ENCODE data around the gene EDEM1. TPM values are rescaled to one million over a fixed set of nuclear protein-coding genes. Genes with fewer than 3 reads are reported as not detected.

EDEM1 gene
- polyA plus RNA-seq, 1 donor from 2014 or later, result 13.6 TPM

GRCh38 chr3:5212628-5213573 lies 25.4 kb downstream of the EDEM1 start:
- Histone ChIP-seq H3K4me2 (ENCODE audit: low read length) (no peak overlapping the region), H3K27ac (ENCODE audit: low read length) (no peak overlapping the region), H2AFZ (ENCODE audit: low read depth, low read length) (no peak overlapping the region), H3K9me3 (ENCODE audit: low read length) (no peaks in the 10 kb centered on the region), H3K4me3 (ENCODE audit: low read length) (no peak overlapping the region), H3K27me3 (ENCODE audit: insufficient read depth, low read depth, low read length) (no peaks in the 10 kb centered on the region), H3F3A (ENCODE audit: insufficient read depth, low read length, poor library complexity, severe bottlenecking) (no peaks in the 10 kb centered on the region), H3K9me2 (ENCODE audit: insufficient read depth, low read length) (no peaks in the 10 kb centered on the region), H3K79me2 (replicated peaks; ENCODE audit: insufficient read depth, low read length) (no peaks in the 10 kb centered on the region), H3K9ac (ENCODE audit: low read length) (no peak overlapping the region), H3K36me3 (ENCODE audit: insufficient read depth, low read length) (peaks cover 7% of the 10 kb centered on the region), H4K20me1 (ENCODE audit: insufficient read depth) (no peaks in the 10 kb centered on the region)
- TF ChIP-seq SMC3 (conservative IDR thresholded peaks at IDR 0.05; ENCODE audit: poor library complexity), result no peak
- no peak for TF ChIP-seq RAD21 (conservative IDR thresholded peaks at IDR 0.05)
- no peak for TF ChIP-seq POLR2AphosphoS5 (IDR thresholded peaks at IDR 0.05)
- TF ChIP-seq CTCF (IDR thresholded peaks at IDR 0.05; ENCODE audit: poor library complexity, severe bottlenecking), result no peak
- no peak for TF ChIP-seq TAF1 (IDR thresholded peaks at IDR 0.05; ENCODE audit: low read depth)
- no peak for TF ChIP-seq EP300 (conservative IDR thresholded peaks at IDR 0.05; ENCODE audit: poor library complexity, severe bottlenecking)
- TF ChIP-seq MXI1 (conservative IDR thresholded peaks at IDR 0.05; ENCODE audit: poor library complexity, severe bottlenecking), result no peak
- no peak for TF ChIP-seq REST (IDR thresholded peaks at IDR 0.05; ENCODE audit: borderline replicate concordance)
- TF ChIP-seq EZH2 (IDR thresholded peaks at IDR 0.05; ENCODE audit: borderline replicate concordance, insufficient read depth, low read length, poor library complexity, severe bottlenecking), result no peak

- Histone ChIP-seq H3K36me3 (ENCODE audit: insufficient read depth, low read length) (peaks cover 7% of the 10 kb centered on the region), H3K4me2 (ENCODE audit: low read length) (no peak overlapping the region), H3K4me3 (ENCODE audit: low read length) (no peak overlapping the region)
Measured at GRCh38 chr3:5213574-5213966, 26.1 kb downstream of the EDEM1 start.

More at GRCh38 chr3:5213574-5213966, 26.1 kb downstream of the EDEM1 start:
- no peaks in the 10 kb centered on the region for H4K20me1 ChIP-seq (ENCODE audit: insufficient read depth)
- H3K9me2 ChIP-seq (ENCODE audit: insufficient read depth, low read length), result no peaks in the 10 kb centered on the region
- no peak overlapping the region for H2AFZ ChIP-seq (ENCODE audit: low read depth, low read length)
- TF ChIP-seq MXI1 (conservative IDR thresholded peaks at IDR 0.05; ENCODE audit: poor library complexity, severe bottlenecking) (no peak), TAF1 (IDR thresholded peaks at IDR 0.05; ENCODE audit: low read depth) (no peak), CTCF (IDR thresholded peaks at IDR 0.05; ENCODE audit: poor library complexity, severe bottlenecking) (no peak), EP300 (conservative IDR thresholded peaks at IDR 0.05; ENCODE audit: poor library complexity, severe bottlenecking) (no peak), RAD21 (conservative IDR thresholded peaks at IDR 0.05) (no peak), REST (IDR thresholded peaks at IDR 0.05; ENCODE audit: borderline replicate concordance) (no peak), SMC3 (conservative IDR thresholded peaks at IDR 0.05; ENCODE audit: poor library complexity) (no peak), EZH2 (IDR thresholded peaks at IDR 0.05; ENCODE audit: borderline replicate concordance, insufficient read depth, low read length, poor library complexity, severe bottlenecking) (no peak), POLR2AphosphoS5 (IDR thresholded peaks at IDR 0.05) (no peak)
- H3F3A ChIP-seq (ENCODE audit: insufficient read depth, low read length, poor library complexity, severe bottlenecking), result no peaks in the 10 kb centered on the region
- H3K79me2 ChIP-seq (replicated peaks; ENCODE audit: insufficient read depth, low read length), result no peaks in the 10 kb centered on the region
- no peaks in the 10 kb centered on the region for H3K27me3 ChIP-seq (ENCODE audit: insufficient read depth, low read depth, low read length)
- H3K9me3 ChIP-seq (ENCODE audit: low read length), result no peaks in the 10 kb centered on the region
- no peak overlapping the region for H3K9ac ChIP-seq (ENCODE audit: low read length)
- H3K27ac ChIP-seq (ENCODE audit: low read length), result no peak overlapping the region
